SK-N-MC (cell line): ENCODE measurements around the gene ULK4.

Experiments used
- EZH2 ChIP-seq: fragments of 200-600 bp; sonication (generic); IDR thresholded peaks from one replicate; pipeline ENCODE4 v1.6.1; 2017; ENCODE audit warnings: antibody characterized with exemption
- FOXP2 ChIP-seq: optimal IDR thresholded peaks from 2 replicates; pipeline ENCODE3; 2011; ENCODE audit warnings: mild to moderate bottlenecking, moderate library complexity; ENCODE audit not compliant: insufficient read depth; ENCODE audit errors: extremely low read length, control extremely low read depth
- POLR2AphosphoS5 ChIP-seq: IDR thresholded peaks from 2 replicates; pipeline ENCODE4 v1.6.1; 2012; ENCODE audit warnings: mild to moderate bottlenecking, low read depth, low read length, borderline replicate concordance

DNA sequence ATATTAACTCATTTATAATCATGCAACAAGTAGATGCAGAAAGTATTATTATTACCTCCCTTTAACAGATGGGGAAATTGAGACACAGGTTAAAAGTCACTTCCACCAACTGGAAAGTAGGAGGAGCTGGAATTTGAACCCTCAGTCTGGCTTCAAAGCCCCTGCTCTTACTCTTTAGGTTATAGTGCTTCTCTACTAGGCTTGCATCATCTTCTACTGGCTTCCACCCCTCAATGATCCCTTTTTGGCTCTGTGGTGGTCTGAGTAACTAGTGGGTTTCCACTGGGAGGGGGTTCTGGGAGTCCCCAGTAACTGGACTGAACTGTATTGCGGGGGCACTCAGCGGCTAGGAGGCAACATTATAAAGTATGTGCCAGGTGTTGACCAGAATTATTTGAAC, 671.6 kb downstream of the ULK4 start:
- TF ChIP-seq POLR2AphosphoS5 (no peak), EZH2 (no peak), FOXP2 (no peak)
